SU-DHL-6 (cell line): Measurements from ENCODE around the gene PA2G4.

ENCODE experiments used
- CTCF ChIP-seq: fragments of 200-600 bp; sonication (generic); IDR thresholded peaks from one replicate; pipeline ENCODE4 v1.5.1; 2017; ENCODE audit warnings: antibody characterized with exemption, mild to moderate bottlenecking, low read length, moderate library complexity; ENCODE audit not compliant: insufficient read depth, poor library complexity, severe bottlenecking
- EZH2phosphoT487 ChIP-seq: fragments of 200-600 bp; sonication (generic), shearing (Covaris generic); conservative IDR thresholded peaks from 2 replicates; pipeline ENCODE4 v1.6.1; 2018; ENCODE audit warnings: mild to moderate bottlenecking, antibody characterized with exemption, low read length, moderate library complexity, mixed read lengths

DNA sequence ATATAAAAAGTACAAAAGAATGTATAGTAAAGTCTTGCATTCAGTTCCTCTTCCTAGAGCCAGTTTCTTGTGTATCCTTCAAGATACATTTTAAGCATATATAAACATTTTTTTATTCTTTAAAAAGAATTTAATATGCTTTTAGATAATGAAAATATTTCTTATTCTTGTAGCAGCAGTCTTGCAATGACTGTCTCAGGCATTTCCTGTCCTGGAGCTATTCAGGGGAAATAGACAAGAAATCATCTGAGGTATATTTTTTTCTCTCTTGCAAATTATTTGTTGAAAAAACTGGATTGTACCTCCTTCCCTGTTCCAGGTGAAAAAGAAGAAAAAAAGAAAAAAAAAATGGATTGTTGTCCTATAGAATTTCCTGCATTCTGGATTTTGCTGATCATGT, 41.4 kb upstream of the PA2G4 start:
- no peak for TF ChIP-seq CTCF
- no peak for TF ChIP-seq EZH2phosphoT487
